H1 (cell line): ENCODE data around the gene SLC41A1. TPM values are rescaled to one million over a fixed set of nuclear protein-coding genes. Genes with fewer than 3 reads are reported as not detected.

Experiments
- CTCF ChIA-PET: fragments of 300-600 bp; sonication (Branson Sonifier 250); formaldehyde crosslinking; loops from one replicate; lab custom pipeline; 2021; ENCODE audit not compliant: partially characterized antibody; lab: Charles Lee
- POLR2A ChIA-PET: fragments of 300-600 bp; sonication (Branson Sonifier 250); formaldehyde crosslinking; loops from one replicate; lab custom pipeline; 2021; ENCODE audit warnings: inconsistent platforms; ENCODE audit not compliant: partially characterized antibody; lab: Charles Lee
- DNase-seq, 2 experiments: peaks; one replicate each; pipeline versions ENCODE4 v3.0.0 to v3.0.0-alpha.2; 2010 to 2022; ENCODE audit warnings: low spot score in 2 of 2, low read depth in 1 of 2, mixed read lengths in 1 of 2
- FAIRE-seq: peaks from 2 replicates; lab custom pipeline; 2011; peaks lifted over from hg19 to GRCh38; lab: Jason Lieb, UNC
- H2AFZ ChIP-seq: 2 replicates; pipeline ENCODE4 v1.8.1; 2012; ENCODE audit warnings: low read length, inconsistent platforms
- H2AK5ac ChIP-seq: 2 replicates; pipeline ENCODE4 v1.6.1; 2013; ENCODE audit warnings: low read depth, low read length
- H2BK120ac ChIP-seq: replicated peaks from 2 replicates; pipeline ENCODE3; 2013; ENCODE audit warnings: low read depth, low read length, inconsistent platforms
- H2BK12ac ChIP-seq: 2 replicates; pipeline ENCODE4 v1.6.1; 2013; ENCODE audit warnings: low read depth, low read length
- H2BK15ac ChIP-seq: 2 replicates; pipeline ENCODE4 v1.6.1; 2013; ENCODE audit warnings: low read length
- H2BK20ac ChIP-seq: 2 replicates; pipeline ENCODE4 v1.6.1; 2013; ENCODE audit warnings: low read length
- H2BK5ac ChIP-seq: 2 replicates; pipeline ENCODE4 v1.6.1; 2013; ENCODE audit warnings: low read depth, low read length
- H3K14ac ChIP-seq: 2 replicates; pipeline ENCODE4 v1.6.1; 2013; ENCODE audit warnings: inconsistent platforms; ENCODE audit not compliant: insufficient read length
- H3K18ac ChIP-seq: 2 replicates; pipeline ENCODE4 v1.6.1; 2013; ENCODE audit warnings: low read length; ENCODE audit errors: extremely low read depth
- H3K23ac ChIP-seq: 2 replicates; pipeline ENCODE4 v1.6.1; 2013; ENCODE audit warnings: inconsistent platforms; ENCODE audit not compliant: insufficient read length
- H3K23me2 ChIP-seq: 2 replicates; pipeline ENCODE4 v1.6.1; 2013; ENCODE audit warnings: low read depth, low read length
- H3K27ac ChIP-seq: 2 replicates; pipeline ENCODE4 v1.6.1; 2011; ENCODE audit warnings: low read depth, low read length, inconsistent platforms
- H3K27me3 ChIP-seq, 4 experiments: replicated peaks in 1 of 4; 1 replicate in 1 of 4; 2 replicates in 3 of 4; pipeline versions ENCODE4 v1.6.1 to v1.8.1; 2011 to 2013; ENCODE audit warnings: low read length in 3 of 4, mild to moderate bottlenecking in 3 of 4, inconsistent platforms in 2 of 4, mixed read lengths in 2 of 4, moderate library complexity in 1 of 4; ENCODE audit not compliant: control insufficient read depth in 3 of 4, insufficient read depth in 3 of 4; ENCODE audit errors: extremely low read depth in 1 of 4
- H3K36me3 ChIP-seq, 4 experiments: 2 replicates each; pipeline versions ENCODE4 v1.6.1 to v1.8.1; 2011 to 2013; ENCODE audit warnings: mild to moderate bottlenecking in 4 of 4, low read length in 3 of 4, moderate library complexity in 2 of 4, control low read depth in 1 of 4, inconsistent platforms in 1 of 4; ENCODE audit not compliant: insufficient read depth in 4 of 4, control insufficient read depth in 2 of 4
- H3K4ac ChIP-seq: replicated peaks from 2 replicates; pipeline ENCODE3; 2013; ENCODE audit warnings: low read length, low read depth, mixed read lengths, inconsistent platforms; ENCODE audit not compliant: insufficient read length
- H3K4me1 ChIP-seq, 4 experiments: replicated peaks in 1 of 4; 1 replicate in 1 of 4; 2 replicates in 3 of 4; pipeline versions ENCODE4 v1.6.1 to v1.8.1; 2011 to 2013; ENCODE audit warnings: low read length in 3 of 4, inconsistent platforms in 2 of 4, mixed read lengths in 1 of 4; ENCODE audit not compliant: insufficient read depth in 4 of 4, control insufficient read depth in 3 of 4
- H3K4me2 ChIP-seq, 2 experiments: 2 replicates each; pipeline versions ENCODE4 v1.6.1 to v1.8.1; 2011 to 2013; ENCODE audit warnings: low read depth in 2 of 2, low read length in 2 of 2, control low read depth in 1 of 2, inconsistent platforms in 1 of 2, mild to moderate bottlenecking in 1 of 2; ENCODE audit not compliant: insufficient read depth in 1 of 2
- H3K4me3 ChIP-seq, 4 experiments: fragments of 200-600, 300-600 bp in 1 of 4; sonication (generic), shearing (Covaris generic), sonication (Bioruptor Twin) in 1 of 4; 2 replicates each; pipeline versions ENCODE4 v1.5.1 to v1.8.1; 2011 to 2016; ENCODE audit warnings: low read length in 4 of 4, low read depth in 3 of 4, control low read depth in 2 of 4, inconsistent platforms in 2 of 4, mild to moderate bottlenecking in 2 of 4, mixed read lengths in 1 of 4, moderate library complexity in 1 of 4; ENCODE audit not compliant: insufficient read depth in 2 of 4; ENCODE audit errors: extremely low read depth in 1 of 4
- H3K56ac ChIP-seq: replicated peaks from 2 replicates; pipeline ENCODE3; 2013; ENCODE audit warnings: low read depth, mild to moderate bottlenecking, mixed read lengths, low read length, inconsistent platforms; ENCODE audit not compliant: insufficient read length
- H3K79me1 ChIP-seq: 2 replicates; pipeline ENCODE4 v1.6.1; 2013; ENCODE audit warnings: low read depth, low read length, control low read depth
- H3K79me2 ChIP-seq, 2 experiments: 2 replicates each; pipeline versions ENCODE4 v1.6.1 to v1.8.1; 2012 to 2013; ENCODE audit warnings: low read length in 2 of 2, mild to moderate bottlenecking in 2 of 2, inconsistent platforms in 1 of 2; ENCODE audit not compliant: insufficient read depth in 2 of 2, control insufficient read depth in 1 of 2
- H3K9ac ChIP-seq, 4 experiments: replicated peaks in 1 of 4; 1 replicate in 1 of 4; 2 replicates in 3 of 4; pipeline versions ENCODE4 v1.6.1 to v1.8.1; 2011 to 2013; ENCODE audit warnings: low read depth in 3 of 4, low read length in 3 of 4, control low read depth in 2 of 4, mild to moderate bottlenecking in 2 of 4, moderate library complexity in 2 of 4, inconsistent platforms in 1 of 4; ENCODE audit errors: extremely low read depth in 1 of 4
- H3K9me3 ChIP-seq, 2 experiments: 2 replicates each; pipeline versions ENCODE4 v1.6.1 to v1.8.1; 2012 to 2013; ENCODE audit warnings: mild to moderate bottlenecking in 2 of 2, moderate library complexity in 2 of 2, control low read depth in 1 of 2, inconsistent platforms in 1 of 2, low read depth in 1 of 2, low read length in 1 of 2, mixed read lengths in 1 of 2; ENCODE audit not compliant: insufficient read depth in 2 of 2
- H4K20me1 ChIP-seq, 2 experiments: replicated peaks in 1 of 2; 2 replicates each; pipeline versions ENCODE3 to v1.8.1; 2011 to 2013; ENCODE audit warnings: inconsistent platforms in 2 of 2, low read length in 2 of 2, mild to moderate bottlenecking in 1 of 2; ENCODE audit not compliant: insufficient read depth in 2 of 2, control insufficient read depth in 1 of 2
- H4K5ac ChIP-seq: 2 replicates; pipeline ENCODE4 v1.6.1; 2013; ENCODE audit warnings: low read length, low read depth, mixed read lengths, inconsistent platforms; ENCODE audit not compliant: insufficient read length
- H4K8ac ChIP-seq: 2 replicates; pipeline ENCODE4 v1.8.0; 2013; ENCODE audit warnings: mild to moderate bottlenecking, moderate library complexity, low read length, inconsistent platforms; ENCODE audit not compliant: insufficient read depth; ENCODE audit errors: extremely low read depth
- H4K91ac ChIP-seq: replicated peaks from 2 replicates; pipeline ENCODE3; 2013; ENCODE audit warnings: low read length, mixed read lengths, inconsistent platforms; ENCODE audit not compliant: insufficient read length
- ASH2L ChIP-seq: fragments of 200-600, 300-600 bp; sonication (generic); IDR thresholded peaks from one replicate; pipeline ENCODE4 v1.7.1; 2017; ENCODE audit warnings: low read length
- CHD1 ChIP-seq: IDR thresholded peaks from 2 replicates; pipeline ENCODE4 v1.6.1; 2012; ENCODE audit warnings: low read depth, low read length, improper control_type of control experiment
- CREB1 ChIP-seq: IDR thresholded peaks from 2 replicates; pipeline ENCODE4 v1.6.1; 2012; ENCODE audit warnings: inconsistent platforms
- CTBP2 ChIP-seq: IDR thresholded peaks from 2 replicates; pipeline ENCODE4 v1.7.0; 2011; ENCODE audit warnings: borderline replicate concordance, mild to moderate bottlenecking, moderate library complexity, mixed read lengths, low read length; ENCODE audit not compliant: insufficient read depth, insufficient read length
- JUND ChIP-seq: IDR thresholded peaks from 2 replicates; pipeline ENCODE4 v1.6.1; 2011; ENCODE audit warnings: mild to moderate bottlenecking, improper control_type of control experiment, low read length
- POLR2A ChIP-seq, 2 experiments: IDR thresholded peaks; 1 replicate in 1 of 2; 2 replicates in 1 of 2; pipeline ENCODE4 v1.6.1; 2011; ENCODE audit warnings: low read depth in 2 of 2, low read length in 2 of 2, mild to moderate bottlenecking in 2 of 2; ENCODE audit errors: control extremely low read depth in 1 of 2
- RFX5 ChIP-seq: IDR thresholded peaks from 2 replicates; pipeline ENCODE4 v1.6.1; 2011; ENCODE audit warnings: low read depth, low read length, improper control_type of control experiment, borderline replicate concordance
- SUZ12 ChIP-seq: fragments of 200-600 bp; sonication (generic); IDR thresholded peaks from 2 replicates; pipeline ENCODE4 v1.6.1; 2012; ENCODE audit warnings: mild to moderate bottlenecking, inconsistent platforms, low read length, moderate library complexity, mixed read lengths
- TAF1 ChIP-seq: IDR thresholded peaks from 2 replicates; pipeline ENCODE4 v1.6.1; 2011; ENCODE audit warnings: mild to moderate bottlenecking, low read depth, low read length
- TBP ChIP-seq: IDR thresholded peaks from 2 replicates; pipeline ENCODE4 v1.6.1; 2011; ENCODE audit warnings: low read depth, low read length, improper control_type of control experiment
- ZNF274 ChIP-seq: IDR thresholded peaks from 2 replicates; pipeline ENCODE4 v1.7.0; 2012; ENCODE audit warnings: low read length, borderline replicate concordance; ENCODE audit errors: extremely low read depth
- WGBS, 2 experiments: shearing (Covaris generic) in 1 of 2; methylation state at CpG; one replicate each; pipeline versions ENCODE4 v1.1.6 to v1.1.7; 2013 to 2015; ENCODE audit warnings: low lambda C conversion rate in 2 of 2, mixed read lengths in 2 of 2, inconsistent platforms in 1 of 2, low coverage in 1 of 2, missing lambda C conversion rate in 1 of 2; ENCODE audit not compliant: insufficient replicate concordance in 2 of 2, insufficient coverage in 1 of 2, insufficient read length in 1 of 2; ENCODE audit errors: extremely low coverage in 1 of 2, missing lambda C conversion rate in 1 of 2; 5-methylcytosine and 5-hydroxymethylcytosine counted together
- polyA plus RNA-seq, 7 experiments: library from polyadenylated mRNA; depleted of rRNA in 3 of 7; stranded (reverse) in 5 of 7; unstranded in 2 of 7; fragments of >200 nt in 5 of 7; fragments of 200-250 nt in 2 of 7; gene quantifications; 1 replicate in 5 of 7; 2 replicates in 1 of 7; 4 replicates in 1 of 7; pipeline versions ENCODE4 v1.2.1 to v1.2.3, GENCODE V29; 2011 to 2013; ENCODE audit warnings: missing spikeins in 2 of 7, mixed read lengths in 2 of 7
- total RNA-seq: library from RNA; stranded (reverse); fragmentation: NEBNext Ultra II Directional; extraction: Animal tissue kit (Norgen Biotek cat#: 25700); gene quantifications from 2 replicates; pipeline ENCODE4 v1.2.1, GENCODE V29; 2021
- TF ChIP-seq, protein P1 (sequence below): IDR thresholded peaks from 2 replicates; pipeline ENCODE4 v1.6.1; 2011; ENCODE audit warnings: low read depth, mild to moderate bottlenecking, low read length; ENCODE audit not compliant: insufficient read depth

Gene SLC41A1
- total and polyA plus RNA-seq, 2 of the 8 experiments (the other 6 are each of a cell fraction or from before 2014, with no cell fraction given), result 41.2 to 42.3 TPM

- H2BK20ac ChIP-seq, result no peak overlapping the region; the same call in 1 of the 2 replicates
- 81% methylated on average over 13 of the region's 13 CpGs; no CpG with 5 or more reads in 1 of the 2 experiments for WGBS, 2 experiments
- no peak overlapping the region for H2BK5ac ChIP-seq
- H3K23ac ChIP-seq, result no peak overlapping the region
- no peak overlapping the region for H2AK5ac ChIP-seq
- peaks cover 0 to 10% (median 4%) of the 10 kb centered on the region in 4 experiments; a peak in 4 of 7 replicates for H3K4me1 ChIP-seq
- H3K4me2 ChIP-seq, result peak overlapping the region; percentile 74 to 82; a peak in 1 of 4 replicates
- H3K23me2 ChIP-seq, result peaks cover 5% of the 10 kb centered on the region
- DNase-seq, result no peak
- H3K36me3 ChIP-seq, result peaks cover 0 to 7% (median 0%) of the 10 kb centered on the region in 4 experiments; a peak in 2 of 8 replicates
- ChIA-PET POLR2A (interaction anchor here (0.6 to 1.2 kb wide), 3 partner anchors 36 to 128 kb away, joined by 3 to 4 read pairs (median 3); partner anchors contain the start of gene ELK4), CTCF (interaction anchor here (0.6 to 1.3 kb wide), 3 partner anchors 8 to 350 kb away, joined by 3 read pairs; no protein-coding TSS in a partner anchor)
- H2BK15ac ChIP-seq, result no peak overlapping the region
- H3K56ac ChIP-seq, result no peak overlapping the region
- H3K14ac ChIP-seq, result no peak overlapping the region
- H3K9me3 ChIP-seq, result no peaks in the 10 kb centered on the region
- no peak overlapping the region; a peak in 1 of 7 replicates for H3K9ac ChIP-seq
- H2BK12ac ChIP-seq, result no peak overlapping the region; the same call in 1 of the 2 replicates
- H4K5ac ChIP-seq, result no peak overlapping the region
- no peaks in the 10 kb centered on the region for H3K79me1 ChIP-seq
- H3K27me3 ChIP-seq, result no peaks in the 10 kb centered on the region
- H4K20me1 ChIP-seq, result peaks cover 14 to 21% of the 10 kb centered on the region in 2 experiments
- FAIRE-seq, result peak; percentile 90
- no peak overlapping the region for H4K91ac ChIP-seq
- no peak overlapping the region for H2AFZ ChIP-seq
- H3K79me2 ChIP-seq, result peaks cover 28 to 31% of the 10 kb centered on the region in 2 experiments
- H3K27ac ChIP-seq, result no peak overlapping the region
- no peak overlapping the region for H2BK120ac ChIP-seq
- H3K4me3 ChIP-seq, result peak overlapping the region in 1 of 4 experiments; percentile 97; a peak in 1 of 8 replicates
- H4K8ac ChIP-seq, result no peak overlapping the region
- no peak overlapping the region for H3K18ac ChIP-seq
- no peak overlapping the region for H3K4ac ChIP-seq
- TF ChIP-seq ZNF274 (no peak), CTBP2 (no peak), POLR2A (IDR thresholded peaks at IDR 0.05; ENCODE audit: control extremely low read depth in 1 of 2, low read depth in 2 of 2, low read length in 2 of 2) (no peak), RFX5 (no peak), CREB1 (no peak), JUND (no peak), TAF1 (no peak), ASH2L (no peak), SUZ12 (no peak), TBP (no peak), CHD1 (no peak)
- TF ChIP-seq, protein P1, sequence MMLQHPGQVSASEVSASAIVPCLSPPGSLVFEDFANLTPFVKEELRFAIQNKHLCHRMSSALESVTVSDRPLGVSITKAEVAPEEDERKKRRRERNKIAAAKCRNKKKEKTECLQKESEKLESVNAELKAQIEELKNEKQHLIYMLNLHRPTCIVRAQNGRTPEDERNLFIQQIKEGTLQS, result no peak
These were observed 61.9 kb downstream of the SLC41A1 start for GRCh38 chr1:205751036-205751651.
